ENCODE data around the gene UMOD.

The UMOD gene

GRCh38 chr16:20289571-20289970, 62.9 kb downstream of the UMOD start:
- no peak for TF ChIP-seq CTCF (IDR thresholded peaks at IDR 0.05)

GRCh38 chr16:20285993-20286499, 66.5 kb downstream of the UMOD start:
- no peak for TF ChIP-seq CTCF (IDR thresholded peaks at IDR 0.05)
